Right kidney (tissue), 1 donor: Measurements from ENCODE around the gene LBP.
"Not testable (repeated sequence)": the region's sequence is repeated elsewhere in the genome, so short reads cannot be mapped to it uniquely, and the experiment has no call there.

Source experiments
- DNase-seq: peaks from one replicate; pipeline ENCODE4 v3.0.0-alpha.2; 2016

The LBP gene

GRCh38 chr20:38395751-38396395, 49.6 kb downstream of the LBP start:
- DNase-seq, result not testable (repeated sequence)

GRCh38 chr20:38402089-38402488, 55.8 kb downstream of the LBP start:
- no peak for DNase-seq

GRCh38 chr20:38402816-38403215, 56.5 kb downstream of the LBP start:
- DNase-seq, result no peak

- DNase-seq, result no peak
These were observed 57.7 kb downstream of the LBP start for GRCh38 chr20:38404016-38404415.

GRCh38 chr20:38405132-38405531, 58.9 kb downstream of the LBP start:
- DNase-seq, result no peak

GRCh38 chr20:38406476-38406875, 60.2 kb downstream of the LBP start:
- DNase-seq, result no peak

- DNase-seq, result no peak
These were observed 61.0 kb downstream of the LBP start for GRCh38 chr20:38407321-38407720.

GRCh38 chr20:38407822-38408221, 61.5 kb downstream of the LBP start:
- not testable (repeated sequence) for DNase-seq

GRCh38 chr20:38412877-38413577, 66.7 kb downstream of the LBP start:
- no peak for DNase-seq

- DNase-seq, result no peak
These were observed 68.6 kb downstream of the LBP start for GRCh38 chr20:38414769-38415450.

- no peak for DNase-seq
These were observed 72.4 kb downstream of the LBP start for GRCh38 chr20:38418509-38419204.

GRCh38 chr20:38420388-38421085, 74.3 kb downstream of the LBP start:
- no peak for DNase-seq

- no peak for DNase-seq
These were observed 75.6 kb downstream of the LBP start for GRCh38 chr20:38421915-38422314.

GRCh38 chr20:38423541-38423940, 77.3 kb downstream of the LBP start:
- DNase-seq, result no peak

GRCh38 chr20:38424401-38424800, 78.1 kb downstream of the LBP start:
- DNase-seq, result no peak

GRCh38 chr20:38426006-38426897, 80.0 kb downstream of the LBP start:
- DNase-seq, result no peak
